OCI-LY7 (cell line): ENCODE measurements around the gene LY9. TPM values are rescaled to one million over a fixed set of nuclear protein-coding genes. Genes with fewer than 3 reads are reported as not detected.

Experiments used
- BruUV-seq: library from RNA; stranded (reverse); fragments of 400-500 nt; replicated peaks from 2 replicates; lab custom pipeline; 2021; lab: Mats Ljungman, UMichigan
- CTCF ChIA-PET: fragments of 300-600 bp; sonication (Branson Sonifier 250); formaldehyde crosslinking; loops from one replicate; lab custom pipeline; 2022; ENCODE audit warnings: antibody characterized with exemption; ENCODE audit not compliant: unreplicated experiment; lab: Charles Lee
- POLR2A ChIA-PET: fragments of 300-600 bp; sonication (Branson Sonifier 250); formaldehyde crosslinking; loops from one replicate; lab custom pipeline; 2022; ENCODE audit warnings: antibody characterized with exemption; lab: Charles Lee
- DNase-seq: peaks from one replicate; pipeline ENCODE4 v3.0.0-alpha.2; 2015; ENCODE audit warnings: low spot score
- H2AFZ ChIP-seq: fragments of 200-600 bp; sonication (generic), shearing (Covaris generic); 2 replicates; pipeline ENCODE4 v1.6.1; 2014; ENCODE audit warnings: mild to moderate bottlenecking, antibody characterized with exemption, low read length, moderate library complexity
- H3K27ac ChIP-seq: fragments of 200-600 bp; sonication (generic); 2 replicates; pipeline ENCODE4 v1.5.1; 2014; ENCODE audit warnings: mixed run types, low read depth, mild to moderate bottlenecking, moderate library complexity, low read length, inconsistent platforms; ENCODE audit not compliant: poor library complexity, severe bottlenecking
- H3K36me3 ChIP-seq: fragments of 200-600 bp; sonication (generic); 2 replicates; pipeline ENCODE4 v1.6.1; 2014; ENCODE audit warnings: mild to moderate bottlenecking, antibody characterized with exemption, low read length, moderate library complexity, mixed read lengths; ENCODE audit not compliant: insufficient read depth
- H3K4me1 ChIP-seq: fragments of 200-600 bp; sonication (generic); 2 replicates; pipeline ENCODE4 v1.5.1; 2014; ENCODE audit warnings: mild to moderate bottlenecking, low read length; ENCODE audit not compliant: insufficient read depth, poor library complexity, severe bottlenecking
- H3K4me2 ChIP-seq: fragments of 200-600 bp; sonication (generic); 2 replicates; pipeline ENCODE4 v1.6.1; 2014; ENCODE audit warnings: mild to moderate bottlenecking, low read length
- H3K4me3 ChIP-seq: fragments of 200-600 bp; sonication (generic); 2 replicates; pipeline ENCODE4 v1.5.1; 2014; ENCODE audit warnings: mild to moderate bottlenecking, low read depth, low read length; ENCODE audit not compliant: poor library complexity, severe bottlenecking
- H3K79me2 ChIP-seq: fragments of 200-600 bp; sonication (generic); 2 replicates; pipeline ENCODE4 v1.6.1; 2016; ENCODE audit warnings: low read depth, mild to moderate bottlenecking, low read length, moderate library complexity, mixed read lengths; ENCODE audit not compliant: insufficient read depth
- H3K9me2 ChIP-seq: fragments of 200-600 bp; sonication (generic); 2 replicates; pipeline ENCODE4 v1.6.1; 2016; ENCODE audit warnings: mild to moderate bottlenecking, low read length, mixed read lengths; ENCODE audit not compliant: insufficient read depth
- H3K9me3 ChIP-seq: fragments of 200-600 bp; sonication (generic); 2 replicates; pipeline ENCODE4 v1.6.1; 2014; ENCODE audit warnings: mild to moderate bottlenecking, mixed run types, low read length, mixed read lengths
- H4K20me1 ChIP-seq: fragments of 200-600 bp; sonication (generic); 2 replicates; pipeline ENCODE4 v1.6.1; 2014; ENCODE audit warnings: mild to moderate bottlenecking, antibody characterized with exemption, low read length, moderate library complexity, mixed read lengths; ENCODE audit not compliant: insufficient read depth
- CTCF ChIP-seq: fragments of 200-600 bp; sonication (generic); conservative IDR thresholded peaks from 2 replicates; pipeline ENCODE4 v1.5.1; 2014; ENCODE audit warnings: mild to moderate bottlenecking, antibody characterized with exemption, low read length, moderate library complexity, mixed read lengths
- EZH2phosphoT487 ChIP-seq: fragments of 200-600 bp; sonication (generic); IDR thresholded peaks from 2 replicates; pipeline ENCODE4 v1.6.1; 2018; ENCODE audit warnings: low read depth, borderline replicate concordance, mild to moderate bottlenecking, mixed run types, antibody characterized with exemption, low read length, moderate library complexity, mixed read lengths
- intact Hi-C: fragments of 100-400 bp; cut with micrococcal nuclease; formaldehyde crosslinking; loops from one replicate; pipeline ENCODE4 v1.10.0; 2022; ENCODE audit not compliant: unreplicated experiment
- total RNA-seq, 2 experiments: library from RNA; depleted of rRNA in 1 of 2; stranded (reverse); fragments of >200 nt in 1 of 2; shearing (Covaris generic) in 1 of 2; gene quantifications; 2 replicates each; pipeline ENCODE4 v1.2.3, GENCODE V29; 2014 to 2022

Gene LY9
- total RNA-seq, 2 experiments from 2014 or later = 28.4 to 40.2 TPM

GRCh38 chr1:160755911-160756848 lies 39.8 kb upstream of the LY9 start:
- Histone ChIP-seq H3K4me2 (no peak overlapping the region), H3K36me3 (no peaks in the 10 kb centered on the region), H3K79me2 (no peaks in the 10 kb centered on the region), H3K9me2 (no peaks in the 10 kb centered on the region), H3K4me3 (no peak overlapping the region), H4K20me1 (no peaks in the 10 kb centered on the region), H2AFZ (no peak overlapping the region), H3K27ac (no peak overlapping the region), H3K9me3 (no peaks in the 10 kb centered on the region), H3K4me1 (peaks cover 3% of the 10 kb centered on the region)
- POLR2A ChIA-PET = interaction anchor here (1.4 to 2.3 kb wide), 3 partner anchors 12 to 17 kb away, joined by 3 to 6 read pairs (median 4); partner anchors contain the start of gene SLAMF7
- intact Hi-C loops = no loop called here
- DNase-seq = no peak
- BruUV-seq = no TSS peak
- TF ChIP-seq CTCF (no peak), EZH2phosphoT487 (no peak)
- CTCF ChIA-PET = no interaction called here

DNA sequence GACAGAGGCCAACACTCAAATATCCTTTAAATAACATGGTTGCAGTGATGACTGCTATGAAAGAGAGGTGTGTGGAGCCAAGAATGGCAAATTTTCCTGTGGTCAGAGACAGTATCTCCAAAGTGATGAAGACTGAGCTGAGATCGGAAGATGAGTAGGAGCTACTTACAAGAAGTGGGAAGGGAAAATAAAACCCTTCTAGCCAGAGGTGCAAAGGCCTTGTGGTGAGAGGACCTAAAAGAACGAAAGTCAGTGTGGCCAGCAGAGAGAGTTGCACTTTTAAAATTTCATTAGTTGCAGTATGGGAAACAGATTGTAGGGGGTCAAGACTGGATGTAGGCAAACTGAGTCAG lies 39.1 kb upstream of the LY9 start:
- CTCF ChIA-PET = no interaction called here
- no peaks in the 10 kb centered on the region for H3K36me3 ChIP-seq
- H3K4me2 ChIP-seq = no peak overlapping the region
- intact Hi-C loops = no loop called here
- H3K79me2 ChIP-seq = no peaks in the 10 kb centered on the region
- no peak for DNase-seq
- H3K27ac ChIP-seq = no peak overlapping the region
- no peaks in the 10 kb centered on the region for H4K20me1 ChIP-seq
- no peak overlapping the region for H3K4me3 ChIP-seq
- no peak overlapping the region for H2AFZ ChIP-seq
- no TSS peak for BruUV-seq
- TF ChIP-seq CTCF (no peak), EZH2phosphoT487 (no peak)
- no peaks in the 10 kb centered on the region for H3K9me3 ChIP-seq
- no peaks in the 10 kb centered on the region for H3K4me1 ChIP-seq
- POLR2A ChIA-PET = interaction anchor here (1.4 to 2.3 kb wide), 3 partner anchors 13 to 18 kb away, joined by 3 to 6 read pairs (median 4); partner anchors contain the start of gene SLAMF7
- H3K9me2 ChIP-seq = no peaks in the 10 kb centered on the region

- Histone ChIP-seq H3K79me2 (no peaks in the 10 kb centered on the region), H3K4me2 (no peak overlapping the region), H3K9me3 (no peaks in the 10 kb centered on the region), H2AFZ (no peak overlapping the region), H4K20me1 (no peaks in the 10 kb centered on the region), H3K27ac (no peak overlapping the region), H3K9me2 (no peaks in the 10 kb centered on the region), H3K4me3 (no peak overlapping the region), H3K36me3 (no peaks in the 10 kb centered on the region), H3K4me1 (no peaks in the 10 kb centered on the region)
- ChIA-PET CTCF (no interaction called here), POLR2A (no interaction called here)
- TF ChIP-seq CTCF (no peak), EZH2phosphoT487 (no peak)
- no TSS peak for BruUV-seq
- intact Hi-C loops = no loop called here
- DNase-seq = no peak
Observed at GRCh38 chr1:160758521-160758920, 37.5 kb upstream of the LY9 start.
